ENCODE measurements around the gene TP63.

GRCh38 chr3:189646853-189647542, 15.8 kb downstream of the TP63 start:
- no peak for TF ChIP-seq CTCF (conservative IDR thresholded peaks at IDR 0.05)
- no peak for TF ChIP-seq ZFX (IDR thresholded peaks at IDR 0.05)

Data from C4-2B (cell line).